ENCODE measurements around the gene GTF2A1. TPM values are rescaled to one million over a fixed set of nuclear protein-coding genes. Genes with fewer than 3 reads are reported as not detected.
A peak's percentile ranks its signal among the peaks of the same experiment; 100 is the strongest.
"Not testable (repeated sequence)": the region's sequence is repeated elsewhere in the genome, so short reads cannot be mapped to it uniquely, and the experiment has no call there.

The GTF2A1 gene
- total RNA-seq, 2 donors from 2014 or later = 33.9 to 38.0 TPM

DNA sequence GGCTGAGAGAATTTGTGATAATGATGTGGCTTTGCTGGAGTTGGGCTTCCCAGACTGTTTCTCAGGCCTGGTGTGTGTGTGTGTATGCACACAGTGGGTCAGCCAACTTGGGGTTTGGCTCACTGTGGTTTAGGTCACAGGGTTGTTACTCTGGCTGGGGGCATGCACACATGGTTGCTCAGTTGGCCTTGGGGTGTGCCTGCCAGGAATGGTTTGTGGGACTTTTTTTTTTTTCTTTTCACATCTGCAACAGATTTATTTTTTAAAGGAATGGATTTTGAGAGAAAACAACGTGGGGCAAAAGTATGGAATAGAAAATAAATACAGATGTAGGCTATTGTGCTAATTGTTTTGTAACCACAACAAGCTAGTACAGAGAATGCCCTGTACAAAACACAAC, 25.0 kb upstream of the GTF2A1 start:
- Mint-ChIP-seq H3K4me1 (no peaks in the 10 kb centered on the region), H3K36me3 (ENCODE audit: low read depth) (no peaks in the 10 kb centered on the region), H3K27me3 (peaks cover 8% of the 10 kb centered on the region), H3K4me3 (no peak overlapping the region), H3K27ac (no peak overlapping the region), H3K9me3 (peaks cover 9% of the 10 kb centered on the region)
- ATAC-seq (replicated peaks) = no peak

DNA sequence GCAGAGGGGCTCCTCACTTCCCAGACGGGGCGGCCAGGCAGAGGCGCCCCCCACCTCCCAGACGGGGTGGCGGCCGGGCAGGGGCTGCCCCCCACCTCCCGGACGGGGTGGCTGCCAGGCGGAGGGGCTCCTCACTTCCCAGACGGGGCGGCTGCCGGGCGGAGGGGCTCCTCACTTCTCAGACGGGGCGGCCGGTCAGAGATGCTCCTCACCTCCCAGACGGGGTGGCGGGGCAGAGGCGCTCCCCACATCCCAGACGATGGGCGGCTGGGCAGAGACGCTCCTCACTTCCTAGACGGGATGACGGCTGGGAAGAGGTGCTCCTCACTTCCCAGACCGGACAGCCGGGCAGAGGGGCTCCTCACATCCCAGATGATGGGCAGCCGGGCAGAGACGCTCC, 23.7 kb upstream of the GTF2A1 start:
- not testable (repeated sequence) for H3K36me3 Mint-ChIP-seq (ENCODE audit: low read depth); H3K4me1 Mint-ChIP-seq

DNA sequence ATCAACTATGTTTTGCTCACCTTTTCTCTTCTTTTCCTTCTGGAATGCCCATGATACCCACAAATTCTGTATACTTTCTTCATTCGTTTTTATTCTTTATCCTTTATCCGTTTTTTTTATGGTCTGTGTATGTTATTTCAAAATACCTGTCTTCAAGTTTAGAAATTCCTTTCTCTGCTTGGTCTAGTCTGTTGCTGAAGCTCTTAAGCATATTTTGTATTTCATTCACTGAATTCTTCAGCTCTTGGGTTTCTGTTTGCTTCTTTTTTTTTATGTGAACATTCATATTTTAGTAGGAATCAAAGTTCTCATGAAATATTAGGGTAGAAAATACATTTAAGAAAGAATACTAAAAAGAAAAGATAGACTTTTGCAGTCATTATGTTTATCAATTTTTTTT, 22.7 kb upstream of the GTF2A1 start:
- H3K36me3 Mint-ChIP-seq (ENCODE audit: low read depth) = no peaks in the 10 kb centered on the region
- peaks cover 9% of the 10 kb centered on the region for H3K9me3 Mint-ChIP-seq
- no peak for ATAC-seq (replicated peaks)
- H3K4me3 Mint-ChIP-seq = no peak overlapping the region
- no peaks in the 10 kb centered on the region for H3K4me1 Mint-ChIP-seq
- H3K27me3 Mint-ChIP-seq = peaks cover 8% of the 10 kb centered on the region
- no peak overlapping the region for H3K27ac Mint-ChIP-seq

More for the DNA sequence above, 23.7 kb upstream of the GTF2A1 start:
- not testable (repeated sequence) for ATAC-seq (replicated peaks); H3K27ac Mint-ChIP-seq; H3K27me3 Mint-ChIP-seq; H3K9me3 Mint-ChIP-seq; H3K4me3 Mint-ChIP-seq

DNA sequence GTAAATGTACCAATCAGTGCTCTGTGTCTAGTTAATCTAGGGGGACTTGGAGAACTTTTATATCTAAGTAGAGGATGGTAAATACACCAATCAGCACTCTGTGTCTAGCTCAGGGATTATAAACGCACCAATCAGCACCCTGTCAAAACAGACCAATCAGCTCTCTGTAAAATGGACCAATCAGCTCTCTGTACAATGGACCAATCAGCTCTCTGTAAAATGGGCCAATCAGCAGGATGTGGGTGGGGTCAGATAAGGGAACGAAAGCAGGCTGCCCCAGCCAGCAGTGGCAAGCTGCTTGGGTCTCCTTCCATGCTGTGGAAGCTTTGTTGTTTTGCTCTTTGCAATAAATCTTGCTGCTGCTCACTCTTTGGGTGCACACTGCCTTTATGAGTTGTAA, 16.1 kb upstream of the GTF2A1 start:
- H3K4me3 Mint-ChIP-seq; H3K27me3 Mint-ChIP-seq; H3K9me3 Mint-ChIP-seq; H3K27ac Mint-ChIP-seq; ATAC-seq (replicated peaks); H3K4me1 Mint-ChIP-seq; H3K36me3 Mint-ChIP-seq (ENCODE audit: low read depth): not testable (repeated sequence)

DNA sequence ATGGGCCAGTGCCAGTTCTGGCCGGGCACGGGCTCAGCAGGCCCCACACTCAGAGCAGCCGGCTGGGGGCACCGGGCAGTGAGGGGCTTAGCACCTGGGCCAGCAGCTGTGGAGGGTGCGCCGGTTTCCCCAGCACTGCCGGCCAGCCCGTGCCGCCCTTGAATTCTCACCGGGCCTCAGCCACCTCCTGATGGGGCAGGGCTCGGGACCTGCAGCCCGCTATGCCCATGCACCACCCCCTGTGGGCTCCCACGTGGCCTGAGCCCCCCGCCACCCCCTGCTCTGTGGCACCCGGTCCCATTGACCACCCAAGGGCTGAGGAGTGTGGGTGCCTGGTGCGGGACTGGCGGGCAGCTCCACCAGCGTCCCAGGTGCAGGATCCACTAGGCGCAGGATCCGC, 15.4 kb upstream of the GTF2A1 start:
- no peak overlapping the region for H3K27ac Mint-ChIP-seq
- no peaks in the 10 kb centered on the region for H3K36me3 Mint-ChIP-seq (ENCODE audit: low read depth)
- no peaks in the 10 kb centered on the region for H3K27me3 Mint-ChIP-seq
- H3K9me3 Mint-ChIP-seq = no peaks in the 10 kb centered on the region
- ATAC-seq (replicated peaks) = no peak
- H3K4me1 Mint-ChIP-seq = peaks cover 4% of the 10 kb centered on the region
- no peak overlapping the region for H3K4me3 Mint-ChIP-seq

DNA sequence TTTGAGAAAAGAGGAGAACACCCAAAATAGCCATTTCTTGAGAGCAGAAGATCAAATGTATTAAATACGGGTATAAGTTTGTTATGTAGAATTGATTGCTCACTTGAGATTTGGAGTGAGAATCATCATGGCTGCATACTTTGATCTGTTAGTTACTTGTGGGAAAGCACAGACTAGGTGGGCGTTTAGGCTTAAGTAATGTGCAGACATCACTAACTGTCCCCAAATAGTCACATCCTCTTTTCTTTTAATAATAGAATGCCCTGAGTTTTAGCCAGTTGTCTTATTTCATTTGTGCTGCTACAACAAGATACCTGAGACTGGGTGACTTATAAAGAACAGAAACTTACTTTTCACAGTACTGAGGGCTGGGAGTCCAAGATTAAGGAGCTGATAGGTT, 14.3 kb upstream of the GTF2A1 start:
- Mint-ChIP-seq H3K27me3 (no peaks in the 10 kb centered on the region), H3K4me3 (no peak overlapping the region), H3K27ac (no peak overlapping the region), H3K4me1 (peaks cover 4% of the 10 kb centered on the region), H3K9me3 (no peaks in the 10 kb centered on the region), H3K36me3 (ENCODE audit: low read depth) (no peaks in the 10 kb centered on the region)
- no peak for ATAC-seq (replicated peaks)

DNA sequence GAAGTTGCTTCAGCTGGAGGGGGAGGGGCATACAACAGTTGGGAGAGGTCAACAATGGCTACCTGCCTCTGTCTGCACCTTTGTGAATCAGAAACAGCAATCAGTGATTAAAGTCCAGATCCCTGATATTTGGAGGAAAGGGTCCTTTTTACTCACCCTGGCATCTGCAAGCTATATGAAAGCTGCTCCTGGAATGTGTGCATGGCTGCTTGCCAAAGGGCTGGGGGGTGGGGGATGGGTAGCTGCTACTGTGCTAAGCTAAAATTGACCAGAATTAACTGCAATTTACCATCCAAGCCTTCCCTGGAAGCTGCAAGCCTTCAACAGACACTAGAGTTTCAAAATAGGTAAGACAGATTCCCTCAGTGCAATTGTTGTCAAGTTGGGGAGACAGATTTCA, 13.5 kb upstream of the GTF2A1 start:
- Mint-ChIP-seq H3K27ac (no peak overlapping the region), H3K9me3 (no peaks in the 10 kb centered on the region), H3K4me1 (peaks cover 4% of the 10 kb centered on the region), H3K36me3 (ENCODE audit: low read depth) (no peaks in the 10 kb centered on the region), H3K4me3 (no peak overlapping the region), H3K27me3 (no peaks in the 10 kb centered on the region)
- no peak for ATAC-seq (replicated peaks)

DNA sequence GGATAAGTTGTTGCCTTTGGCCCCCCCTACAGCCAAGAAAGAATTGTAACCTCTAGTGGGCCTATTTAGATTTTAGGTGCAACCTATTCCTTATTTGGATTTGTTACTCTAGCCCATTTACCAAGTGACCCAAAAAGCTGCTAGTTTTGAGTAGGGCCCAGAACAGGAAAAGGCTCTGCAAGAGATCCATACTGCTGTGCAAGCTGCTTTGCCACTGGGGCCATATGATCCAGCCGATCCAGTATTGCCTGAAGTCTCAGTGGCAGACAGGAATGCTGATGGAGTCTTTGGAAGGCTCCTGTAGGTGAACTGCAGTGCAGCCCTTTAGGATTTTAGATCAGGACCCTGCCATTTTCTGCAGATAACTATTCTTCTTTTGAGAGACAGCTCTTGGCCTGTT, 12.9 kb upstream of the GTF2A1 start:
- H3K4me1 Mint-ChIP-seq = peaks cover 4% of the 10 kb centered on the region
- no peaks in the 10 kb centered on the region for H3K27me3 Mint-ChIP-seq
- no peak for ATAC-seq (replicated peaks)
- H3K9me3 Mint-ChIP-seq = no peaks in the 10 kb centered on the region
- no peaks in the 10 kb centered on the region for H3K36me3 Mint-ChIP-seq (ENCODE audit: low read depth)
- no peak overlapping the region for H3K4me3 Mint-ChIP-seq
- no peak overlapping the region for H3K27ac Mint-ChIP-seq

DNA sequence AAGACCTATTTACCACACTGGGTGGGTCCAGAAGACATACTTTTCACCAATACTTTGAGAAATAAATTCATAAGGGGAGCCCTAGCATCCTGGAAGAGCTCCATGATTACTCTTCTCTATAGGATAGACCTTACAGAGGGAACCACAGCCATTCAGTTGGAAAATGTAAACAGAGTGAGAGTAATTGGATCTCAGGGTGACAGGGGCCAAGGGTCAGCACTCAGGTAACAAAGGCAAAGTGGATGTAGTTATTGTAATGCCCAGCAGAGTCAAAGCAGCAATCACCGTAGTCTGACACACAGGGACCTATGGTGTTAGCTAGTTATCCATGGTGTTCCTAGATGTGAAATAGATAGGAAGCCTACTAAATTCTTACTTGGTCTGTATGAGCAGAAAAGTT, 10.8 kb upstream of the GTF2A1 start:
- Mint-ChIP-seq H3K4me1 (peaks cover 4% of the 10 kb centered on the region), H3K27me3 (no peaks in the 10 kb centered on the region), H3K4me3 (no peak overlapping the region), H3K9me3 (no peaks in the 10 kb centered on the region), H3K27ac (no peak overlapping the region), H3K36me3 (ENCODE audit: low read depth) (no peaks in the 10 kb centered on the region)
- ATAC-seq (replicated peaks) = no peak

DNA sequence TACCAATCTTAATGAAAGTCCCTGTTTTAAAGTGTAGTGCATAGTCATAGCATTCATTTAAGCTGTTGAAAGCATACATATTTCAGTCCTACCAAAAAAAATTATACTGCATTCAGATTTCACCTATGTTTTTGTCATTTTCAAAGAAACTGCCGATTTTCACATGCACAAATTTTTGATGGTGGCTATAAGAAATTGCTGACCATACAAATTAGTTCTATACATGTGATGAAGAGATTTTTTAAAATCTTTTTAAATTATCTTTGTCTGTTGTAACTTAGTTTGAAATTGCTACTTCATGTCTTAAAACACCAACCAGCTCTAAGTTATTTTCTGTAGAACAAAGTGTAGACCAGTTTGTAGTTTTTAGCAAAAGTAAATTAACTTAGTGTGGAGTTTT, 3.5 kb upstream of the GTF2A1 start:
- no peaks in the 10 kb centered on the region for H3K27me3 Mint-ChIP-seq
- no peaks in the 10 kb centered on the region for H3K9me3 Mint-ChIP-seq
- peaks cover 11% of the 10 kb centered on the region for H3K36me3 Mint-ChIP-seq (ENCODE audit: low read depth)
- peaks cover 3% of the 10 kb centered on the region for H3K4me1 Mint-ChIP-seq
- H3K27ac Mint-ChIP-seq = no peak overlapping the region
- no peak for ATAC-seq (replicated peaks)
- no peak overlapping the region for H3K4me3 Mint-ChIP-seq

DNA sequence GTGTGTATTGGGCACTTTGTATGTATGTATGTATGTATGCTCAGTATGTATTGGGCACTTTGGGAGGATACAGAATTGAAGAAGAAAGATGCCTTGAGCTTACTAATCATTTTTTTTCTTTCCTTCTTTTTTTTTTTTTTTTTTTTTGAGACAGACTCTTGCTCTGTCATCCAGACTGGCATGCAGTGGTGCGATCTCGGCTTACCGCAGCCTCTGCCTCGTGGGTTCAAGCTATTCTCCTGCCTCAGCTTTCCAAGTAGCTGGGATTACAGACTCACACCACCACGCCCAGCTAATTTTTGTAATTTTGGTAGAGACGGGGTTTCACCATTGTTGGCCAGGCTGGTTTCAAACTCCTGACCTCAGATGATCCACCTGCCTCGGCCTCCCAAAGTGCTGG, 3.0 kb upstream of the GTF2A1 start:
- H3K27ac Mint-ChIP-seq; H3K4me1 Mint-ChIP-seq; H3K4me3 Mint-ChIP-seq; H3K9me3 Mint-ChIP-seq; ATAC-seq (replicated peaks); H3K27me3 Mint-ChIP-seq: not testable (repeated sequence)
- H3K36me3 Mint-ChIP-seq (ENCODE audit: low read depth) = peaks cover 14% of the 10 kb centered on the region

DNA sequence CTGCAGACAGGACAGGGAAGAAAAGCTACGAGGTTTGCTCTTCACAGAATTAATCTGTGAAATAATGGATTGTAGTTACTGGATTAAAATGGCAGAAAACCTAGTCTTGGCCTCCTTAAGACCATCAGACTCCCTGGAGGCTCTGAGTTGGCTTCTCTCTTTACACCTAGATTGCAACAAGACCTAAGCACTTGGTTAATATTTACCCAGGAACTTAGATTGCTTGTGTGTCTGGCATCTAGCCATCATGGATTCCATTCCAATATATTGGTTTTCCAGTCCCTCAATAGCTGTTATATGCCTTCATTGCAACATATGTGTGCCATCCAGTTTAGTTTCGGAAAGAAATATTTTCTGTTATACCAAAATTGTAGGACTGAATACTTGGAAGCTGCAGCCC, 1.9 kb upstream of the GTF2A1 start:
- ATAC-seq (replicated peaks) = no peak
- Mint-ChIP-seq H3K9me3 (no peaks in the 10 kb centered on the region), H3K4me3 (peak overlapping the region; percentile 100), H3K27me3 (no peaks in the 10 kb centered on the region), H3K4me1 (peaks cover 9% of the 10 kb centered on the region), H3K36me3 (ENCODE audit: low read depth) (peaks cover 14% of the 10 kb centered on the region), H3K27ac (no peak overlapping the region)

DNA sequence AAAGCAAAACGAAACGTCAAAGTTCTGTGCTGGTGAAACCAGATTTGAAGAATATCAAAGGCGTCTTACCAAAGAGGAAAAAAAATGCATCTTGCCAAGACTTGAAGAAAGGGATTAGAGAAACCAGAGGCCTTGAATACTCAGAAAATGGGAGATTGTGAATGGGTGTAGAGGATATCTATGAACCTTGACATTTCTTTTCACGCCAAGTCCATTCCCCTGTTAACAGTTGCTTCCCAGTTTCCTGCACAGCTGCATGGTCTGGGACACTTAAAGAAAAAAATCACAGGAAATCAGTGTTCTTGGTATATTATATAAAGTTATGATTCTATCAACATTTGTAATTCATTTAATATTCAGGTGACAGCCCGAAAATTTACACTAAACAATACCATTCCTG, 1.4 kb upstream of the GTF2A1 start:
- peaks cover 10% of the 10 kb centered on the region for H3K4me1 Mint-ChIP-seq
- peak overlapping the region; percentile 97 for H3K27ac Mint-ChIP-seq
- no peaks in the 10 kb centered on the region for H3K27me3 Mint-ChIP-seq
- no peak for ATAC-seq (replicated peaks)
- H3K36me3 Mint-ChIP-seq (ENCODE audit: low read depth) = peaks cover 18% of the 10 kb centered on the region
- H3K9me3 Mint-ChIP-seq = no peaks in the 10 kb centered on the region
- H3K4me3 Mint-ChIP-seq = peak overlapping the region; percentile 100

DNA sequence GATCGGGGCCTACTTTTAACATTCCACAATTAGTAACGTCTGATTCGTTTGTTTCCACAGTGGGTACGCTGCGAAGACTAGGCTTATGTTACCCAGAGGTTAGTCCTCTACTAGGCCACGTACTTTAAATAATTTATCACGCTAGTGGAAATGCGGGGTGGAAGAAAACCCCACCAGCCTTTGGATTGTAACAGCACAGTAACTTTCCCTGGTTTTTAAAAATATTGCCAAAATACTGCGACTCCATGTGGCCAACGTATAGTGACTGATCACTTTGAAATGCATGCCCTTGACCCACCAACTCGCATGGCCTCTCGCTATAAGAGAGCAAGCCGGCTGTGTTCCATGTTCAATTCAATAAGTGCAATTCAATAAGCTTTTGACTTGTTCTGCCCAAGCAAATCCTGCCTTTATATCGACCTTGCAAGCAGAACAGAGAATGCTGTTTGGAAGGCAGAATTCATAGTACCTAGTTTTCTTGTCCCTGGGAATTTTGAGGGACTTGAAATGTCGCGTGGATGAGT, 882 bp upstream of the GTF2A1 start:
- H3K4me1 Mint-ChIP-seq = peaks cover 10% of the 10 kb centered on the region
- peaks cover 22% of the 10 kb centered on the region for H3K36me3 Mint-ChIP-seq (ENCODE audit: low read depth)
- H3K27me3 Mint-ChIP-seq = no peaks in the 10 kb centered on the region
- ATAC-seq (replicated peaks) = no peak
- peak overlapping the region; percentile 100 for H3K4me3 Mint-ChIP-seq
- no peaks in the 10 kb centered on the region for H3K9me3 Mint-ChIP-seq
- peak overlapping the region; percentile 97 for H3K27ac Mint-ChIP-seq

DNA sequence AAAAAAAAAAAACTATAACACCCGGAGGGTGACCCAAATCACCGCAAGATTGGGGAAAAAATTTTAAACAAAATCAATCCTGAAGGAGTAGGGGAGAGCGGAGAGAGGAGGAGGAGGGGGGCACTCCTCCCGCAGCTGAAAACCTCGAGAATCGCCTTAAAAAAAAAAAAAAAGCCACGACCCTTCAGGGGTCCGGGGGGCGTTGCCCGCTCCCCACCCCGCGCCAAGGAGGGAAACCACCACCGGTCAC, 254 bp downstream of the GTF2A1 start:
- H3K27ac Mint-ChIP-seq = peak overlapping the region; percentile 97
- peaks cover 34% of the 10 kb centered on the region for H3K36me3 Mint-ChIP-seq (ENCODE audit: low read depth)
- H3K9me3 Mint-ChIP-seq = no peaks in the 10 kb centered on the region
- no peaks in the 10 kb centered on the region for H3K27me3 Mint-ChIP-seq
- no peak for ATAC-seq (replicated peaks)
- H3K4me3 Mint-ChIP-seq = peak overlapping the region; percentile 100
- H3K4me1 Mint-ChIP-seq = peaks cover 10% of the 10 kb centered on the region

DNA sequence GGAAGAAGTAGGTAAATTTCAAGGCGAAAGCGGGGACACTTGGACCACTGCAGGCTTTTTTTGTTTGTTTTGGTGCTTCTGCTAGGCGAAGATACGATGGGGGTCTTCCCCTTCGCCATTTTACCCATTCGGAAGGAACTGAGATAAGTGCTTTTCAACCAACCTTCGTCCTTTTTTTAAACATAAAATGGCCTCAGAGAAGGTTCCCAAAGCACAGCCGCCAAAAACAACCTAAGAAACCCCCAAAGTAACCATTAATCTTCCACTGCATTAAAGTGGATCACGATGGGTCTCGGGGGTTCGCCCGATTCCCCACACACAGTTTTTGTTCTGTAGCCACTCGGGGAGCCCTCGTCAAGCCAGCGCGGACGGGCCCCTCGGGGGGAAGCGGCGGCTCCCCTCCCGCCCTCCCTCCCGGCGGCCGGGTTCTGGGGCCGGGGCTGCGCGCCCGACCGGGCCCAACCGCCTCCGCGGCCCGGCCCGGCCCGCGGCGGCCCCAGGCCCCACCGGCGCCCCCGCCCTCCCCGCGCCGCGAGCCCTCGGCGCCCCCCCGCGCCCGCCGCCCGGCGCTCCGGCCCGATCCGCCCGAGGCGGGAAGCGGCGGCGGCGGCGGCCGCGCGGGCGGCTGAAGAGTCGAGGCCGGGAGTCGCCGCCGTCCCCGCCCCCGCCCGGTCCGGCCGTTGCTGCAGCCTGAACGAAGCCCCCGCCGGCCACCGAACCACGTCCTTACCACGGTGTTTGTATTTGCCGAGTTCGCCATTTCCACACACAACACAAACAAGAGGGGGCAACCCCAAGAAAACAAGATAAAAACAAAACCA, 790 bp downstream of the GTF2A1 start:
- Mint-ChIP-seq H3K4me3 (peak overlapping the region; percentile 100), H3K36me3 (ENCODE audit: low read depth) (peaks cover 39% of the 10 kb centered on the region), H3K27ac (peak overlapping the region; percentile 100), H3K4me1 (peaks cover 10% of the 10 kb centered on the region), H3K9me3 (no peaks in the 10 kb centered on the region), H3K27me3 (no peaks in the 10 kb centered on the region)
- ATAC-seq (replicated peaks) = no peak

All from activated T-helper 17 cell treated with anti-CD3 and anti-CD28 coated beads, Interleukin-2, amount 50 U/mL, for 72 hours (primary cell).